Prostate gland (tissue), 2 donors: ENCODE results near the gene AUTS2.

Source experiments
- POLR2AphosphoS5 ChIP-seq: sonication (generic); formaldehyde crosslinking; IDR thresholded peaks from one replicate; pipeline ENCODE4 v1.6.1; 2017; ENCODE audit warnings: antibody characterized with exemption
- TF ChIP-seq, protein P1 (sequence below), 4 experiments: fragments of 200-600 bp in 2 of 4; fragments of 450-650 bp in 2 of 4; sonication (generic) in 2 of 4; IDR thresholded peaks; 1 replicate in 3 of 4; 2 replicates in 1 of 4; pipeline ENCODE4 v1.5.1; 2016 to 2019; ENCODE audit warnings: antibody characterized with exemption in 4 of 4, mild to moderate bottlenecking in 2 of 4, moderate library complexity in 2 of 4

DNA sequence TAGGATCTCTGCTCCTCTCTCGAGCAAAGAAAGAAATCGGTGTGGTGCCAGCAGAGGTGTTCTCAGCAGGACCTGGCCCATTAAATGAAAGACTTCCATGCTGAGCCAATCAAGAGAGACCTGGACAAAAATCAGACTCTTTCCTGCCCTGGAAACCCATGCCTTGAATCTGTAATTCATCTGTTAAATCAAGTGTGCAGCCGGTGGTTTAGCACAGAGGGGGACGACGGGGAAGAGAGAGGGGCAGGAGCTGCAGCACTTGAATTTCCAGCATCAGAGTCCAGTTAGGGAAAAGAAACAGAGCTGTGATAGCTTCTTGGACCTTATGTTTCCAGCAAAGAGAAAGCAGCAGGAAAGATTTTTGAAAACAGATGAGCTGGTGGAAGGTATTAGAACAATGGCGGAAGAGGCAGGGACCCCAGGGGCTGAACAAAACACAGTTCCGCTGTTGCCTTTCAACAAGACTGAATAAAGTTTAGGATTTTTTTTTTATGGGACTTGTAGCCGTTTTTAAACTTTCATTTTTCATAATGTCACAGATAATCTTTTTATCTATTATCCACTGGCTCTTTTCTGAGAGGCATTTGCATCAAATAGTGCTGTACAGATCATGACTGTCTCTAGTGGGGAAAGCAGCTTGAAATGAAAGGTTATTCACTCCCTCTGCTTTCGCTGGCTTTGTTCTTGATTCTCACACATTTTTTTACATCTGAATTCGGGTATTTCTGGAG, 990.1 kb downstream of the AUTS2 start:
- TF ChIP-seq, protein P1, sequence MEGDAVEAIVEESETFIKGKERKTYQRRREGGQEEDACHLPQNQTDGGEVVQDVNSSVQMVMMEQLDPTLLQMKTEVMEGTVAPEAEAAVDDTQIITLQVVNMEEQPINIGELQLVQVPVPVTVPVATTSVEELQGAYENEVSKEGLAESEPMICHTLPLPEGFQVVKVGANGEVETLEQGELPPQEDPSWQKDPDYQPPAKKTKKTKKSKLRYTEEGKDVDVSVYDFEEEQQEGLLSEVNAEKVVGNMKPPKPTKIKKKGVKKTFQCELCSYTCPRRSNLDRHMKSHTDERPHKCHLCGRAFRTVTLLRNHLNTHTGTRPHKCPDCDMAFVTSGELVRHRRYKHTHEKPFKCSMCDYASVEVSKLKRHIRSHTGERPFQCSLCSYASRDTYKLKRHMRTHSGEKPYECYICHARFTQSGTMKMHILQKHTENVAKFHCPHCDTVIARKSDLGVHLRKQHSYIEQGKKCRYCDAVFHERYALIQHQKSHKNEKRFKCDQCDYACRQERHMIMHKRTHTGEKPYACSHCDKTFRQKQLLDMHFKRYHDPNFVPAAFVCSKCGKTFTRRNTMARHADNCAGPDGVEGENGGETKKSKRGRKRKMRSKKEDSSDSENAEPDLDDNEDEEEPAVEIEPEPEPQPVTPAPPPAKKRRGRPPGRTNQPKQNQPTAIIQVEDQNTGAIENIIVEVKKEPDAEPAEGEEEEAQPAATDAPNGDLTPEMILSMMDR (IDR thresholded peaks at IDR 0.05), result no peak
- no peak for TF ChIP-seq POLR2AphosphoS5
